Measurements from ENCODE around the gene RPA4. TPM values are rescaled to one million over a fixed set of nuclear protein-coding genes. Genes with fewer than 3 reads are reported as not detected.

Gene RPA4
- 1.5 TPM for total RNA-seq
- long read RNA-seq, partial matches to known transcripts, result 0 of 1 reads
- long read RNA-seq, other reads (novel, unspliced or antisense), result 0 of 1 reads

- H3K4me1 ChIP-seq, result no peaks in the 10 kb centered on the region
- no peaks in the 10 kb centered on the region for H3K27me3 ChIP-seq (ENCODE audit: low read depth)
- intact Hi-C loops (cut with DNase I), result no loop called here
- H3K4me3 ChIP-seq, result no peak within 1 kb of the TSS
- H3K9me3 ChIP-seq, result no peaks in the 10 kb centered on the region
- no peak for TF ChIP-seq CTCF (IDR thresholded peaks at IDR 0.05)
- no peak for ATAC-seq
- H3K36me3 ChIP-seq, result peaks cover 4% of the 10 kb centered on the region
- H3K27ac ChIP-seq, result no peak within 1 kb of the TSS
- DNase-seq, result no peak
These were observed at the start of gene RPA4 for GRCh38 chrX:96883608-96884007. TSS of gene RPA4 (plus strand) at chrX:96883908. CDS start at chrX:96884311, 403 bp downstream.

GRCh38 chrX:96834137-96834536, 49.6 kb upstream of the RPA4 start:
- no peak for TF ChIP-seq CTCF (IDR thresholded peaks at IDR 0.05)
- no peak overlapping the region for H3K27ac ChIP-seq
- intact Hi-C loops (cut with DNase I), result no loop called here

GRCh38 chrX:96835660-96836289, 47.9 kb upstream of the RPA4 start:
- intact Hi-C loops (cut with DNase I), result no loop called here
- Histone ChIP-seq H3K27me3 (ENCODE audit: low read depth) (no peaks in the 10 kb centered on the region), H3K36me3 (no peaks in the 10 kb centered on the region), H3K9me3 (no peaks in the 10 kb centered on the region), H3K27ac (no peak overlapping the region), H3K4me3 (no peak overlapping the region), H3K4me1 (no peaks in the 10 kb centered on the region)
- DNase-seq (no peak), ATAC-seq (no peak)
- TF ChIP-seq CTCF (IDR thresholded peaks at IDR 0.05), result no peak

More at GRCh38 chrX:96834137-96834536, 49.6 kb upstream of the RPA4 start:
- Histone ChIP-seq H3K9me3 (no peaks in the 10 kb centered on the region), H3K4me1 (no peaks in the 10 kb centered on the region), H3K36me3 (no peaks in the 10 kb centered on the region), H3K4me3 (no peak overlapping the region), H3K27me3 (ENCODE audit: low read depth) (no peaks in the 10 kb centered on the region)
- ATAC-seq (no peak), DNase-seq (no peak)

- TF ChIP-seq CTCF (IDR thresholded peaks at IDR 0.05), result no peak
- Histone ChIP-seq H3K9me3 (no peaks in the 10 kb centered on the region), H3K4me3 (no peak overlapping the region), H3K4me1 (no peaks in the 10 kb centered on the region), H3K36me3 (no peaks in the 10 kb centered on the region), H3K27me3 (ENCODE audit: low read depth) (no peaks in the 10 kb centered on the region), H3K27ac (no peak overlapping the region)
- DNase-seq (no peak), ATAC-seq (no peak)
- intact Hi-C loops (cut with DNase I), result no loop called here
These were observed 45.9 kb upstream of the RPA4 start for GRCh38 chrX:96837808-96838207.

- no peaks in the 10 kb centered on the region for H3K27me3 ChIP-seq (ENCODE audit: low read depth)
- intact Hi-C loops (cut with DNase I), result no loop called here
- H3K27ac ChIP-seq, result no peak overlapping the region
- no peak for TF ChIP-seq CTCF (IDR thresholded peaks at IDR 0.05)
- ATAC-seq, result no peak
- DNase-seq, result no peak
- no peaks in the 10 kb centered on the region for H3K4me1 ChIP-seq
- no peak overlapping the region for H3K4me3 ChIP-seq
- H3K9me3 ChIP-seq, result no peaks in the 10 kb centered on the region
- H3K36me3 ChIP-seq, result no peaks in the 10 kb centered on the region
These were observed 45.2 kb upstream of the RPA4 start for GRCh38 chrX:96838537-96838936.

All from lower lobe of right lung (tissue), 2 donors.